DMS53 treated with DMSO at 0.1 percent for 48 hours (cell line): ENCODE measurements around the gene SUCLG2.
A peak's percentile ranks its signal among the peaks of the same experiment; 100 is the strongest.

ENCODE experiments used
- DNase-seq: peaks from one replicate; lab custom pipeline; 2025; ENCODE audit not compliant: unreplicated experiment; lab: John Stamatoyannopoulos, UW

SUCLG2 gene

GRCh38 chr3:67654099-67654843, at the start of gene SUCLG2:
TSS of gene SUCLG2 (minus strand) at chr3:67654612. CDS start at chr3:67654586, 26 bp downstream.
- DNase-seq = peak; percentile 18

GRCh38 chr3:67700596-67700995, 46.2 kb upstream of the SUCLG2 start:
- no peak for DNase-seq

- DNase-seq = no peak
Observed at GRCh38 chr3:67699882-67700281, 45.5 kb upstream of the SUCLG2 start.

- no peak for DNase-seq
Observed at GRCh38 chr3:67692621-67693020, 38.2 kb upstream of the SUCLG2 start.

GRCh38 chr3:67691926-67692325, 37.5 kb upstream of the SUCLG2 start:
- no peak for DNase-seq

GRCh38 chr3:67691207-67691606, 36.8 kb upstream of the SUCLG2 start:
- no peak for DNase-seq

GRCh38 chr3:67689806-67690205, 35.4 kb upstream of the SUCLG2 start:
- no peak for DNase-seq

GRCh38 chr3:67688231-67688630, 33.8 kb upstream of the SUCLG2 start:
- no peak for DNase-seq

- DNase-seq = no peak
Observed at GRCh38 chr3:67686069-67686468, 31.7 kb upstream of the SUCLG2 start.

GRCh38 chr3:67685499-67685898, 31.1 kb upstream of the SUCLG2 start:
- no peak for DNase-seq

- no peak for DNase-seq
Observed at GRCh38 chr3:67684211-67684610, 29.8 kb upstream of the SUCLG2 start.

GRCh38 chr3:67683522-67683921, 29.1 kb upstream of the SUCLG2 start:
- no peak for DNase-seq

GRCh38 chr3:67678665-67679064, 24.3 kb upstream of the SUCLG2 start:
- DNase-seq = no peak

GRCh38 chr3:67674055-67674454, 19.6 kb upstream of the SUCLG2 start:
- no peak for DNase-seq

GRCh38 chr3:67662733-67663132, 8.3 kb upstream of the SUCLG2 start:
- DNase-seq = no peak

- no peak for DNase-seq
Observed at GRCh38 chr3:67661089-67661488, 6.7 kb upstream of the SUCLG2 start.

GRCh38 chr3:67657192-67657591, 2.8 kb upstream of the SUCLG2 start:
- DNase-seq = no peak

GRCh38 chr3:67656614-67657013, 2.2 kb upstream of the SUCLG2 start:
- no peak for DNase-seq

GRCh38 chr3:67655364-67656121, 1.1 kb upstream of the SUCLG2 start:
- no peak for DNase-seq

GRCh38 chr3:67654844-67655177, 399 bp upstream of the SUCLG2 start:
- DNase-seq = no peak

- no peak for DNase-seq
Observed at GRCh38 chr3:67653425-67654098, 850 bp downstream of the SUCLG2 start.

- no peak for DNase-seq
Observed at GRCh38 chr3:67650084-67650483, 4.3 kb downstream of the SUCLG2 start.
